Uterus (tissue), 4 donors: ENCODE data around the gene FOXN1. TPM values are rescaled to one million over a fixed set of nuclear protein-coding genes. Genes with fewer than 3 reads are reported as not detected.

Experiments
- DNase-seq, 2 donors: peaks; one replicate each; pipeline ENCODE4 v3.0.0-alpha.2; 2019 to 2020
- H3K27ac ChIP-seq, 2 donors: fragments of 200-600 bp; sonication (generic); 1 replicate in 1 of 2; 2 replicates in 1 of 2; pipeline ENCODE4 v1.5.1; 2016 to 2018
- H3K27me3 ChIP-seq, 2 donors: fragments of 200-600 bp; sonication (generic); one replicate each; pipeline ENCODE4 v1.5.1; 2018 to 2019; ENCODE audit warnings: control low read depth in 1 of 2
- H3K36me3 ChIP-seq, 2 donors: fragments of 200-600 bp; sonication (generic); one replicate each; pipeline ENCODE4 v1.5.1; 2019; ENCODE audit warnings: control low read depth in 1 of 2
- H3K4me1 ChIP-seq, 2 donors: fragments of 200-600 bp; sonication (generic); one replicate each; pipeline ENCODE4 v1.5.1; 2018 to 2019; ENCODE audit warnings: control low read depth in 1 of 2
- H3K4me3 ChIP-seq, 2 donors: fragments of 200-600 bp; sonication (generic); 1 replicate in 1 of 2; 2 replicates in 1 of 2; pipeline ENCODE4 v1.5.1; 2018 to 2019; ENCODE audit warnings: mild to moderate bottlenecking in 1 of 2
- H3K9me3 ChIP-seq, 2 donors: fragments of 200-600 bp; sonication (generic); one replicate each; pipeline ENCODE4 v1.5.1; 2019; ENCODE audit warnings: control low read depth in 1 of 2
- CTCF ChIP-seq, 4 experiments: fragments of 200-600 bp in 2 of 4; fragments of 450-650 bp in 2 of 4; sonication (generic) in 2 of 4; IDR thresholded peaks; one replicate each; pipeline ENCODE4 v1.5.1; 2016 to 2019; ENCODE audit warnings: antibody characterized with exemption in 4 of 4, mild to moderate bottlenecking in 2 of 4, moderate library complexity in 1 of 4
- POLR2A ChIP-seq, 2 donors: fragments of 450-650 bp; IDR thresholded peaks; one replicate each; pipeline ENCODE4 v1.6.1; 2016; ENCODE audit warnings: antibody characterized with exemption in 2 of 2, mild to moderate bottlenecking in 1 of 2, moderate library complexity in 1 of 2
- intact Hi-C: fragments of 100-400 bp; cut with DNase I; formaldehyde crosslinking; loops from one replicate; pipeline ENCODE4 v1.15.1; 2023; ENCODE audit warnings: low total_unique reads
- total RNA-seq, 4 donors: library from RNA; depleted of rRNA in 3 of 4; stranded (reverse); fragments of >200 nt in 3 of 4; gene quantifications; one replicate each; pipeline versions ENCODE4 v1.1.0 to v1.2.4, GENCODE V29; 2014 to 2023
- donor health status: DM: yes; HTN: yes; CAD: no.

The FOXN1 gene
- total RNA-seq, 4 donors from 2014 or later, result not detected

- intact Hi-C loops, result no loop called here
- TF ChIP-seq CTCF (IDR thresholded peaks at IDR 0.05), result no peak
- TF ChIP-seq POLR2A (IDR thresholded peaks at IDR 0.05), result no peak
Measured at GRCh38 chr17:28554565-28554964, 48.4 kb downstream of the FOXN1 start.

GRCh38 chr17:28555022-28555421, 48.9 kb downstream of the FOXN1 start:
- Histone ChIP-seq H3K27ac (no peak overlapping the region), H3K36me3 (no peaks in the 10 kb centered on the region), H3K9me3 (no peaks in the 10 kb centered on the region), H3K4me1 (peaks cover 0 to 4% of the 10 kb centered on the region in 2 donors), H3K27me3 (no peaks in the 10 kb centered on the region), H3K4me3 (no peak overlapping the region)
- intact Hi-C loops, result no loop called here
- DNase-seq, result no peak
- no peak for TF ChIP-seq CTCF (IDR thresholded peaks at IDR 0.05)
- no peak for TF ChIP-seq POLR2A (IDR thresholded peaks at IDR 0.05)

More at GRCh38 chr17:28554565-28554964, 48.4 kb downstream of the FOXN1 start:
- H3K9me3 ChIP-seq, result no peaks in the 10 kb centered on the region
- H3K36me3 ChIP-seq, result no peaks in the 10 kb centered on the region
- H3K27ac ChIP-seq, result no peak overlapping the region
- no peak for DNase-seq
- H3K4me1 ChIP-seq, result peaks cover 0 to 4% of the 10 kb centered on the region in 2 donors
- H3K27me3 ChIP-seq, result no peaks in the 10 kb centered on the region
- no peak overlapping the region for H3K4me3 ChIP-seq

GRCh38 chr17:28563475-28563874, 57.3 kb downstream of the FOXN1 start:
- Histone ChIP-seq H3K27me3 (no peaks in the 10 kb centered on the region), H3K4me1 (no peaks in the 10 kb centered on the region), H3K36me3 (no peaks in the 10 kb centered on the region), H3K4me3 (no peak overlapping the region), H3K27ac (no peak overlapping the region), H3K9me3 (no peaks in the 10 kb centered on the region)
- intact Hi-C loops, result no loop called here
- DNase-seq, result no peak
- TF ChIP-seq POLR2A (IDR thresholded peaks at IDR 0.05), result no peak
- no peak for TF ChIP-seq CTCF (IDR thresholded peaks at IDR 0.05)

GRCh38 chr17:28567604-28568003, 61.5 kb downstream of the FOXN1 start:
- Histone ChIP-seq H3K36me3 (no peaks in the 10 kb centered on the region), H3K27me3 (no peaks in the 10 kb centered on the region), H3K27ac (no peak overlapping the region), H3K4me1 (peaks cover 4 to 6% of the 10 kb centered on the region in 2 donors), H3K4me3 (no peak overlapping the region), H3K9me3 (no peaks in the 10 kb centered on the region)
- TF ChIP-seq POLR2A (IDR thresholded peaks at IDR 0.05), result no peak
- DNase-seq, result no peak
- intact Hi-C loops, result no loop called here

GRCh38 chr17:28569446-28569845, 63.3 kb downstream of the FOXN1 start:
- no peak for DNase-seq
- H3K4me3 ChIP-seq, result no peak overlapping the region
- H3K27me3 ChIP-seq, result no peaks in the 10 kb centered on the region
- intact Hi-C loops, result no loop called here
- TF ChIP-seq CTCF (IDR thresholded peaks at IDR 0.05) (no peak), POLR2A (IDR thresholded peaks at IDR 0.05) (no peak)
- H3K4me1 ChIP-seq, result peaks cover 4 to 6% of the 10 kb centered on the region in 2 donors
- H3K27ac ChIP-seq, result no peak overlapping the region
- no peaks in the 10 kb centered on the region for H3K36me3 ChIP-seq
- no peaks in the 10 kb centered on the region for H3K9me3 ChIP-seq
